Activated CD8-positive, alpha-beta memory T cell treated with anti-CD3 and anti-CD28 coated beads, Interleukin-2, amount 50 U/mL, for 4 hours (primary cell): ENCODE measurements around the gene KRT73.

ENCODE experiments used
- DNase-seq: peaks from one replicate; pipeline ENCODE4 v3.0.0-alpha.2; 2020

Gene KRT73

GRCh38 chr12:52561880-52562449, 56.4 kb downstream of the KRT73 start:
- no peak for DNase-seq

GRCh38 chr12:52559979-52560378, 58.4 kb downstream of the KRT73 start:
- no peak for DNase-seq

- no peak for DNase-seq
These were observed 59.4 kb downstream of the KRT73 start for GRCh38 chr12:52558781-52559445.
